Measurements from ENCODE around the gene HAAO. TPM values are rescaled to one million over a fixed set of nuclear protein-coding genes. Genes with fewer than 3 reads are reported as not detected.

HAAO gene
- total RNA-seq, 6 experiments from 2014 or later = 60.7 to 187 (median 114) TPM

DNA sequence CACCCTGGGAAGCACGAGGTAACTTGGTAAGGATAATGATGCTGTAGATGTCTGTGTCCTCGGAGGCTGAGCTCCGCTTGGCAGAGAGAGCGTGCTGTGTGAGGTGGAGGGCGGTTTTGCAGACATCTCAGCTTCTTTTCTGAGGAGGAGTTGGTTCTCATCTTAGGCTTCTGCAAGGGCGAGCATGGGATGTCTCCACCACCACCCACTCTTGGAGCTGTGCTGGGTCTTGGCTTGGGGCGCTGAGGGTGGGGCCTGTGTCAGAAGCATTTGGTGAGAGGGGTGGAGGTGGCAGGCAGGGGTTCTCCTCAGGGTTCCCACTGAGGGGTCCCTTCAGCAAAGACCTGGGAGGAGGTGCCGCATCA is 37.6 kb downstream of the HAAO start:
- Histone ChIP-seq H3K36me3 (no peaks in the 10 kb centered on the region), H3K27me3 (no peaks in the 10 kb centered on the region), H3K9me3 (no peaks in the 10 kb centered on the region), H3K27ac (no peak overlapping the region), H3K4me3 (no peak overlapping the region), H3K4me1 (peaks cover 0 to 11% (median 3%) of the 10 kb centered on the region in 4 donors)
- WGBS (ENCODE audit: insufficient coverage, low coverage, low lambda C conversion rate, missing lambda C conversion rate) = 53% methylated on average over 3 of the region's 8 CpGs
- no peak for TF ChIP-seq POLR2A (IDR thresholded peaks at IDR 0.05)
- TF ChIP-seq, protein P1, sequence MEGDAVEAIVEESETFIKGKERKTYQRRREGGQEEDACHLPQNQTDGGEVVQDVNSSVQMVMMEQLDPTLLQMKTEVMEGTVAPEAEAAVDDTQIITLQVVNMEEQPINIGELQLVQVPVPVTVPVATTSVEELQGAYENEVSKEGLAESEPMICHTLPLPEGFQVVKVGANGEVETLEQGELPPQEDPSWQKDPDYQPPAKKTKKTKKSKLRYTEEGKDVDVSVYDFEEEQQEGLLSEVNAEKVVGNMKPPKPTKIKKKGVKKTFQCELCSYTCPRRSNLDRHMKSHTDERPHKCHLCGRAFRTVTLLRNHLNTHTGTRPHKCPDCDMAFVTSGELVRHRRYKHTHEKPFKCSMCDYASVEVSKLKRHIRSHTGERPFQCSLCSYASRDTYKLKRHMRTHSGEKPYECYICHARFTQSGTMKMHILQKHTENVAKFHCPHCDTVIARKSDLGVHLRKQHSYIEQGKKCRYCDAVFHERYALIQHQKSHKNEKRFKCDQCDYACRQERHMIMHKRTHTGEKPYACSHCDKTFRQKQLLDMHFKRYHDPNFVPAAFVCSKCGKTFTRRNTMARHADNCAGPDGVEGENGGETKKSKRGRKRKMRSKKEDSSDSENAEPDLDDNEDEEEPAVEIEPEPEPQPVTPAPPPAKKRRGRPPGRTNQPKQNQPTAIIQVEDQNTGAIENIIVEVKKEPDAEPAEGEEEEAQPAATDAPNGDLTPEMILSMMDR (IDR thresholded peaks at IDR 0.05) = no peak
- ATAC-seq (no peak), DNase-seq (no peak)
- intact Hi-C loops (cut with DNase I) = no loop called here

DNA sequence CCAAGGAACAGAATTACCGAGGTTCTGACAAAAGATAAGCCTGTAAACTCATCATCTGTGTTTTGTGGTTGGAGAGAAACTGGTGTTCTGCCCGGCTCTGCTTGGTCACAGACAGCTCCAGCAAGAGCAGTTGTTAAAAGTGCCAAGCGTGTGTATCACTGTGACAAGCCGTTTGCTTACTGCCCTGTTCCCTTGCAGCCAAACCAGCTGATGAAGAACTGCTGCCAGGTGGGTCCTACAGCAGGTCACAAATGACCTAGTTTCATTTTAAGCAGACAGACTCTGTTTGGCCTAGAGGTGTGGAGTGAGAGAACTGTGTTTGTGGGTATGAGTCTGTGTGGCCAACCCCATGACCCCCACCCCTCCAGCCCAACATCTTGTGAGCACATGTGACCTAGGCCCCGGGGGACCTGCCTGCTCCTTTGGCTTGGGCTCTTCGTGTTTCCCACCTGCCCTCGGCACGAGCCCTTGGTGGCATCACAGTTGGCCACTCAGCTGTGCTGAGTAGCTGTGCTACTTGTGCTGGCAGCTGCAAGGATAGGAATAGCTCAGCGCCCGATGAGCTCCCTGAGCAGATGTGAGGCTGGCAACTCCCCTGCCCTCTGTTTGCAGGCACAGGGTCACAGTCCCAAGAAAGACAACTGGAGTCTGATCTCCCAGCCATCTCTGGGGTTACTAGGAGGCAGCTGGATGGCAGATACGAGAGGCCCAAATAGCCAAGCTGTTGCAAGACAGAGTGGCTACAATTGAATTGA is 38.2 kb downstream of the HAAO start:
- intact Hi-C loops (cut with DNase I) = no loop called here
- no peaks in the 10 kb centered on the region for H3K9me3 ChIP-seq
- TF ChIP-seq, protein P1 (IDR thresholded peaks at IDR 0.05) = no peak
- TF ChIP-seq POLR2A (IDR thresholded peaks at IDR 0.05) = no peak
- H3K27me3 ChIP-seq = no peaks in the 10 kb centered on the region
- H3K4me1 ChIP-seq = peaks cover 0 to 11% (median 3%) of the 10 kb centered on the region in 4 donors
- no peak overlapping the region for H3K27ac ChIP-seq
- peak in 1 of 3 donors; percentile 81 for DNase-seq
- no peaks in the 10 kb centered on the region for H3K36me3 ChIP-seq
- WGBS (ENCODE audit: insufficient coverage, low coverage, low lambda C conversion rate, missing lambda C conversion rate) = 19% methylated on average over 5 of the region's 11 CpGs
- H3K4me3 ChIP-seq = no peak overlapping the region
- ATAC-seq = peak; percentile 77 to 87 (median 86)

DNA sequence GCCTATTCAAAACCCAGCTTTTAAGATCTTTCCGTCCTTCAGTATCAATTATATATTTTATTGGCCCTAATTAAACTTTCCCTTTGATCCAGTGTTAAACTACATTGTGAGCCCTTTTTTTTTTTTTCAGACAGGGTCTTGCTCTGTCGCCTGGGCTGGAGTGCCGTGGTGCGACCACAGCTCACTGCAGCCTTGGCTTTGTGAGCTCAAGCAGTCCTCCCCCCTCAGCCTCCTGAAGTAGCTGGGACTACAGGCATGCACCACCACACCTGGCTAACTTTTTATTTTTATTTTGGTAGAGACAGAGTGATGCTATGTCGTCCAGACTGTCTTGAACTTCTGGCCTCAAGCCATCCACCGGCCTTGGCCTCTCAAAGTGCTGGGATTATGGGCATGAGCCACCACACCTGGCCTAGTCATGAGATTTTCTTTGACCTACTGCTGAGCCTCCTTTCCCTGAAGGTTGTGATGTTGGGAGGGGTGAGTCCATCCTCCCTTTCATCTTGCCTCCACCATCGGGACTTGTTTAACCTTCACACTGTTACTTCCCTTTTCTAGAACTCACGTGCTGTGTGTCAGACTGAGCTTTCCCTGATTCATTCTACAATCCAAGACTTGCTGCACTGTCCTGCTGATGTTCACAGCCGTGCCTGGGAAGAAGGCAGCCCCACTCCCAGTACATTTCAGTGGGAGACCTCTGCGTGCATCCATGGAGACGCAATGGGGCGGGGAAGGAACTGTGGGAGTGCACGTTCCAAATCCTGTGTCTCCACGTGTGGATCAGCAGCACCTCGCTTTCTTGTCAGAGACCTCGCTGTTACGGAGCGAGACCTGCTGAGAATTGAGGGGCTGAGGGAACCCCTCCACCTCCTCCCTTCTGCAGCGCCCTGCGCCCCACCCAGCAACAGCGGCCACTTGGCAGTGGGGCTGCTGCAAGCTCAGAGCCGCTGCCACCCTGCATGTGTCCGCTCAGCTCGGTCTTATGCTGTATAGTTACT is 39.3 kb downstream of the HAAO start:
- WGBS (ENCODE audit: insufficient coverage, low coverage, low lambda C conversion rate, missing lambda C conversion rate) = 76% methylated on average over 12 of the region's 24 CpGs
- intact Hi-C loops (cut with DNase I) = no loop called here
- TF ChIP-seq, protein P1 (IDR thresholded peaks at IDR 0.05) = no peak
- no peak for TF ChIP-seq POLR2A (IDR thresholded peaks at IDR 0.05)
- ATAC-seq (no peak), DNase-seq (no peak)
- Histone ChIP-seq H3K27me3 (no peaks in the 10 kb centered on the region), H3K27ac (no peak overlapping the region), H3K4me1 (peaks cover 0 to 11% (median 3%) of the 10 kb centered on the region in 4 donors), H3K4me3 (no peak overlapping the region), H3K9me3 (no peaks in the 10 kb centered on the region), H3K36me3 (no peaks in the 10 kb centered on the region)

DNA sequence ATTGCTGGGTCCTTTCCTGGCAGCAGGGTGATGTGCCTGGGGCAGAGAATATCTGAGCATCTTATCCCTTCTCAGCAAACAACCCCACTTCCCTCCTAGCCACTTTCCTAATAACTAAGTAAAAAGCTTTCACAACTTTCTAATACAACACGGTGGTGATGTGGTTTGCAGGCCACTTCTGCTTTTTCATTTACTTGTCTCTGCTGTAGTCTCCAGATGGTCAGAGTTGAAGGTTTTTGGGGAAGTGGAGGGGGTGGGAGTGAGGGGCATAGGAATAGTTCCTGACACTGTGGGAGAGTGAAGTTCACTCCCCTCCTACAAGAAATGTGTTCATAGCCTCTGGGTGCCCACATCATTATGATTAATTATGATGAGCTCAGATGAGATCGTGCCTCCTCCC is 40.1 kb downstream of the HAAO start:
- Histone ChIP-seq H3K27me3 (no peaks in the 10 kb centered on the region), H3K4me1 (peaks cover 0 to 11% (median 3%) of the 10 kb centered on the region in 4 donors), H3K9me3 (no peaks in the 10 kb centered on the region), H3K27ac (no peak overlapping the region), H3K4me3 (no peak overlapping the region), H3K36me3 (no peaks in the 10 kb centered on the region)
- WGBS (ENCODE audit: insufficient coverage, low coverage, low lambda C conversion rate, missing lambda C conversion rate) = 48% methylated on average over 2 of the region's 2 CpGs
- no peak for DNase-seq
- TF ChIP-seq, protein P1 (IDR thresholded peaks at IDR 0.05) = no peak
- no peak for TF ChIP-seq POLR2A (IDR thresholded peaks at IDR 0.05)
- ATAC-seq = peak; percentile 22 to 46 (median 37)
- intact Hi-C loops (cut with DNase I) = no loop called here

All from right lobe of liver (tissue), 6 donors.